Renal pelvis (tissue), 4 donors: Measurements from ENCODE around the gene AUH. TPM values are rescaled to one million over a fixed set of nuclear protein-coding genes. Genes with fewer than 3 reads are reported as not detected.

Experiments used
- DNase-seq: peaks from one replicate; pipeline ENCODE4 v3.0.0-alpha.2; 2013
- polyA plus RNA-seq, 3 donors: library from polyadenylated mRNA; unstranded; fragments of 120-200 nt; gene quantifications; one replicate each; pipeline ENCODE4 v1.2.1, GENCODE V29; 2013; ENCODE audit not compliant: insufficient read length in 3 of 3

Gene AUH
- polyA plus RNA-seq, 3 donors = 32.2 to 40.8 (median 40.3) TPM

DNA sequence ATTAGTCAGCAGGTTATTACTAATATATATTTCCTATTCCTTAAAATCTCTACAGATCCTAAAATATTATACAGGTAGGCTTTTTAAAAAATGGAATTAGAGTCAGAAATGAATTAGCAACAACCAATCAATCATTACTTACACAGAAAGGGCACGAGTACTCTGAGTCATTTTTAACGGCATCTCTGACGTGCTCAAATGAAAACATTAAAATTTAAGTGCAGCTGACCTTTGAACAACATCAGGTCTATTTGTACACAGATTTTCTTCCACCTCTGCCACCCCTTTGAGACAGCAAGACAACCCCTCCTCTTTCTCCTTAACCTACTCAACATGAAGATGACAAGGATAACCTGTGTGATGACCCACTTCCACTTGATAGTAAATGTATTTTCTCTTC lies 19.1 kb downstream of the AUH start:
- DNase-seq = no peak

DNA sequence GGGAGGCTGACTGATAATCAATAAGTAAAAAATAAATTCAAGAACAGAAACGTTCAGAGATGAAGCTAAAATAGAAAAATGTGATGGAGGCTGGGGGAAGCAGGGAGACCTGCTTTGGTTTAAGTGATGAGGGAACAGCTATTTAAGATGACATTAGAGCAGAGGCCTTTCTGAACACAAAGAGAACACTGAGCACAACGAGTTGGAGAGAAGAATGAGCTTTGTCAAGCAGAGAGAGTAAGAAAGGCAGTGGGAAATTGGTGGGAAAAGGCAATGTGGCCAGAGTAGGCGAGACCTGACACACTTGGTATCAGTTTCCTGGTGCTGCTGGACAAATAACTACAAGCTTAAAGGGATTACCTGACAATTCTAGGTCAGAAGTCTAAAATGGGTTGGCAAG lies 20.0 kb downstream of the AUH start:
- DNase-seq = no peak

GRCh38 chr9:91341258-91341746 lies 20.4 kb downstream of the AUH start:
- DNase-seq = no peak

DNA sequence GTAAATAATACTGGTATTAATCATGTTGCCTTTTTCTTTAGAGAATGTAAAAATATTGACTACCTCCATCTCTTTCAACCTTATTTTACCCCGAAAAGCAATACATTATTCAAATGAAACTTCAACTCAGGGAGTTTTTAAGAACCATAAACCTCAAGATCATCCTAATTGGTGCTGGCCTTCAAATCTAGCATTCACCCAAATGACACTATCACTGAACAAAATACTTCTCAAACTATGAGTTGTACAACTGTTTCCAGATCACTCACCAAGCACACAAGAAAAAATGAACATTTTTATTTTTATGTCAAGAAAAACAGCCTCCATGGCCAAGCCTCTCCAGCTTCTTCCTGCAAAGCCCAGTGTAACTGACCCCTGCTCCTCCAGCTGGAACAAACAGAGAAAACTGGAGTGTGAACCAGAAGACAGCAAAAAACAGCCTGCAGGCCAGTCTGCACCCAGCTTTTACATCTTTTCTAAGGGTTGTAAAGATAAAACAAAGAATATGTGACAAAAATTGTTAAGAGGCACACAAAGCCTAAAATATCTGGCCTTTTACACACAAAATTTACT lies 21.2 kb downstream of the AUH start:
- DNase-seq = peak; percentile 12

- DNase-seq = no peak
Measured at GRCh38 chr9:91338681-91339080, 23.0 kb downstream of the AUH start.

- DNase-seq = no peak
Measured at GRCh38 chr9:91336786-91337185, 24.9 kb downstream of the AUH start.

DNA sequence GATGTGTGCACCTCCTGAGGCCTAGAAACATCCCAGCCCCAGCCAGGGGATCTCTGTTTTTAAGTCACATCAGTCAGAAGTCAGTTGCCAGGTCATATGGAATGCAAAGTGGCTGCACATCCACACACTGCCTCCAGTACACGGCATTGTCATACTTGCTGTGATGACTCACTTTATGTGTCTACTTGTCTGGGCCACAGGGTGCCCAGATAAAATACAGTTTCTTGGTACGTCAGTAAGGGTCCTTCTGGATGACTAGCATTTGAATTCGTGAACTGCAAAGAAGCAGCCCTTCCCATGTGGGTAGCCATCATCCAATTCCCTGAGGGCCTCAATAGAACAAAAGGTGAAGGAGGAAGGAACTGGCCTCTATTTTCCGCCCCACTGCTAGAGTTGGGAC lies 27.7 kb downstream of the AUH start:
- DNase-seq = no peak

- no peak for DNase-seq
Measured at GRCh38 chr9:91333551-91333950, 28.2 kb downstream of the AUH start.

GRCh38 chr9:91332546-91333231 lies 29.0 kb downstream of the AUH start:
- DNase-seq = no peak

DNA sequence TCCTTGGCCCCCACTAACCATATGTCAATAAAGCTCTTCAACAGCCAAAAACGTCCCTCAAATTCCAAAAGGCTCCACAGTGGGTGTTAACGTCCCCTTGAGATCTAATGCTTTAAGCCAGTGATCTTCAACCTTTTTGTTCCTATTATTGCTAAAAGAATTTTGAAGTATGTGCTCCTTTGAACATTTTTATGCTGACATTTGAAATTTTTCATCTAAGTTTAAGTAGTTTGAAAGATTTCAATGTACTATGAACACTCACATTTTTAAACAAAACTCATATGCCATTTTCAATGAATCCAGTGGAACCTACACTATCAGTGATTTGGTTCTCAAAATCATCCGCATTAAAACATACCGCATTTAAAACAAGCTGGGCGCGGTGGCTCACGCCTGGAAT lies 29.9 kb downstream of the AUH start:
- no peak for DNase-seq

DNA sequence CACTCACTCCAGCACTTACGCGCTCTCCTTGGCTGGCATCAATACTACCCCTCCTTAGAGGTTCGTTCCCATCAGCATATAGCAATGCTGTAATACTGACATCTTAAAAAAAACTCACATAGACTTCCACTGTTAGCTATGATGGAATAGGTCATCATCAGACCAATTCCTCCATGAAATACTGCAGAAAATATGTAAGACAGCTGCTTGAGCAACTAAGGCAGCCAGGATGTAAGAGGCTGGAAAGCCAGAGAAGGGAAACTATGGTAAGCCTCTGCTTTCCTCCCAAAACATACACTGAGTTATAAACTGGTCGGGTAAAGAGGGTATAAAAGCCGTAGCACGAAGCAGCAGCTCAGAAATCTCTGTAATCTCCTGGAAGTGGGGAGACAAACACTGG lies 33.5 kb downstream of the AUH start:
- DNase-seq = no peak

GRCh38 chr9:91321691-91322090 lies 40.0 kb downstream of the AUH start:
- DNase-seq = no peak

DNA sequence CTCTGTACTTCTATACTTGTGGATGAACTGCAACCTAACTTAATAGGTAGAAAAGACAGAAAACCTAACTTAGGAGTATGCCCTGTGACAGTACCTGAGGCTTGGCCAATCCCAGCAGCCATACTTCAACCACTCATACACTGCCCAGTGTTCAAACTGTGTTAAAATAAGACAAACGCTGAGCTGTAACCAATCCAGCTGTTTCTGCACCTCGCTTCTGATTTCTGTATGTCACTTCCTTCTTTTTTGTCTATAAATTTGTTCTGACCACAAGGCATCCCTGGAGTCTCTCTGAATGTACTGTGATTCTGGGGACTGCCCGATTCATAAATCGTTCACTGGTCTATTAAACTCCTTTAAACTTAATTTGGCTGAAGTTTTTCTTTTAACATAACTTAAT lies 41.4 kb downstream of the AUH start:
- DNase-seq = no peak

DNA sequence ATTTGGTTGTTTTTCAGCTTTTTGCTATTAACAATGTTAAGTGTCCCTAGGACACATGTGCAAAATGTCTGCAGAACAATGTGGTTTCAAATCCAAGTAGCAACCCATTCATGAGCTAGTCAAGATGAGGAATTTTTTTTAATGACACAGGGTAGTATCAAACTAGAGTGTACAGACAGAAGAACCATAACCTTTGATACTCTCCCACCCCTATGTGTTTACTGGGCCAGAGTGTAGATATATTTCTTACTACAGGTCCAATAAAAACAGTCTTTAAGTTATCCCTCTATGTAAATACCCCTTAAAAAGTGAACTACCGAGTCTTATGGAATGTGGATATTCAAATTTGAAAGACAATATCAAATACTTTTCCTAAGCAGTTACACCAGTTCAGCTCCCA lies 45.6 kb downstream of the AUH start:
- DNase-seq = no peak

DNA sequence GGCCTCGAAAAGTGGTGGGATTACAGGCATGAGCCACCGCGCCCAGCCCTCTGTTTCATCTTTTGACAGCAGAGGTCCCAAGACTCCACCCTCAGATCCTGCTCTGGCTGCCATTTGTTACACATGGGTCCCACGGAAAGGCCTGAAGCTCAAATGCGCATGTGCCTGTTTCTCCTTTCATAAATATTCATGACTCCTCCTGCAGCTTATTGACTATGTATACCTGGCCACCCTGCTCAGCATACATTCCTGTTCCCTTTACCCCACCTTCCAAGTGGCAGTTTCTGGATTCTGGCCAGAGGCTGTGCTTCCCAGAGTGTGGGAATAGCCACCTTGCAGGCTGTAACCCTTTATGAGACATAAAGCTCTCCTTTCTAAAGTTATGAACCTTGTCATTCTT lies 46.5 kb downstream of the AUH start:
- DNase-seq = peak; percentile 36

DNA sequence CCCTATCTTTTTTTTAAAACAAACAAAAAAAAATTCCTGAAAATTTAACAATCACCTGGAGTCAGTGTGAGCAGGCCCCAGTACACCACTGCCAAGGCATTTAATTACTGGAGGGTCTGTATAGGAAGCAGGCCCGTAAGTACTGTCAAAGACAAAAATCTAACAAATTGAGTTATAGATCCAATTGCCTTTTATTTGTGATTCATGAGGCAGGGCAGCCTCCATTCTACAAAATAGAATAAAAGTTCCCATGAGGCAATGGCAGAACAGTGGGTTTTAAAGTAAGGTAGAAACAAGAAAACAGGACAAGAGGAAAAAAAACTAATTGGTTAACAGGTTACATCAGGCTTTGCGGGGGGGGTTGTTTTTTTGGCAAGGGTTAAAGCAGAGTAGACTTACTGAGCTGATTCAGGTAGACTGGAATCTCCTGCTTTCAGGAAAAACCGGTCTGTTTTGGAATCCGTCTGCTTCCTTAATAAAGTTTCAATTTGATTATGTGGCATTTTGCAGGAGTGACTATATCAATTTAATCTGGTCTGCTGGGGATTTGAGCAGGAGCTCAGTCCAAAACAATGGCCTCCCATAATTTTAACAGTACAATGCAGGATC lies 48.9 kb downstream of the AUH start:
- DNase-seq = peak; percentile 46

GRCh38 chr9:91310037-91310436 lies 51.7 kb downstream of the AUH start:
- no peak for DNase-seq

DNA sequence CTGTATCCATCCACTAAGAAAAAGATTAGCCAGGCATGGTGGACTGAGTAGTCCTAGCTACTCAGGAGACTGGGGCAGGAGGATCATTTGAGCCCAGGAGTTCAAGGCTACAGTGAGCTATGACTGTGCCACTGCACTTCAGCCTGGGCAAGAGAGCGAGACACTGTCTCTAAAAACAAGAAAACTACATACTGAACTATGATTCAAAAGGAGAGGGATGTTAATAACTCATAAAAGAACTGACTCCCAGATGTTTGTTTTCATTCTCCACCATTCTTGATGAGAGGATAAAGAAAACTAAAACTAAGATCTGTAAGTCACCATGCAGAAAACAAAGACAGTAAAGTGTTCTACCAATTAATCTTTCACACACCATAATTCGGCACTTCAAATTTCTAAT lies 53.5 kb downstream of the AUH start:
- DNase-seq = no peak

DNA sequence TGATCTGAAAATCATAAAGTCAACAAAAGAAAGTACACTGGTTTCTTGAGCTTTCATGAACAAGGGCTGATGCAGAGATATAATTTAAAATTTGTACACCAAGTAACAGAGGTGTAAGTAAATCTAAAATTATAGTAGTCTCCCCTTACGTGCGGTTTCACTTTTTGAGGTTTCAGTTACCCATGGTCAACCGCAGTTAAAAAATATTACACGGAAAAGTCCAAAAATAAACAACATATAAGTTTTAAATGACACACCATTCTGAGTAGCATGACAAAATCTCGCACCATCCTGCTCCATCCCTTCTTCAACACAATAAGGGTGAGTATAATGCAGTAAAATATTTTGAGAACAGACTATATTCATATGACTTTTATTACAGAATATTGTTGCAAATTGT lies 54.4 kb downstream of the AUH start:
- no peak for DNase-seq

DNA sequence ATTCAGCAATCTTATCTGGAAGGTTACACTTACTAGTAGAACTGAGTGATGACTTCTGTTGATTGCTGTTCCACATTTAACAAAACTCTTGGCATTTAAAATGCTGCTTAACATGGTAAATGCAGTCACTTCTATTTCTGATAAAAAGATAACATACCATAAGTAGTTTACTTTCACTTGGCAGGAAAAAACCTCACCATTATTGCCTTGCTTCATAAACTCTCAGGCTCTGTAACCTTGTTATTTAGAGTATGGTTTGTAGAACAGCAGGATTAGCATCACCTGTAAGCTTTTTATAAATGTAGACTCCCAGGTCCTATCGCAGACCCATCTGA lies 55.5 kb downstream of the AUH start:
- DNase-seq = no peak

DNA sequence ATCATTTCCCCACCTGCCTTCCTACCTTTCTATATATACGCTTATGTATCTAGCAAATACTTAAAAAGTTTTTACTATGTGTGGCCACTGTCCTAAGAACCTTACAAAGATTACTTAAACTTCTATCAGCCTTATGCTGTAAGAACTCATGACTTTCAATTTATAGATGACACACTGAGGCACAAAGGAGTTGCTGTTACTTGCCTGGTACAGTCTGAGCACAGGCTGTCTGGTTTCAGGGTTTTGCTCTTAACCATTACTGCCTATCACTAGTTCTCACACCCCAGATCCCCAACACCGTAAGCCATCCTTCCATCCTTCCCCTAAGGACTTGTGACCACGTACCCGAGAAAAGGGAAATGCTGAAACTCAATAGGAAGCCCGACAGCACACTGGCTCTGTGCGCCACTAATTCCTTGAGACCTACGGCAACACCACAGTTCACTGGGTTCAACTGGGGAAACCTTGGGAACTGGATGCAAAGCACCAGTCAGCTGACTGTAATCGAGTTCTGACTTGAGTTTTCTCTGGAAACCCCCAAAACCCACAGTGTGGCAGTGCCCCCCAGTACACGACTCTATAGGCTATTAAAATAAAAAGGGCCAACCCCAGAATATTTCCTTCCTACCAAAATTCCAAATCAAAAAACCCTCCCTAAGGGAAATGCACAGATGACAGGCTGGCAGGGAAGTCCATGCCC lies 56.0 kb downstream of the AUH start:
- DNase-seq = no peak

DNA sequence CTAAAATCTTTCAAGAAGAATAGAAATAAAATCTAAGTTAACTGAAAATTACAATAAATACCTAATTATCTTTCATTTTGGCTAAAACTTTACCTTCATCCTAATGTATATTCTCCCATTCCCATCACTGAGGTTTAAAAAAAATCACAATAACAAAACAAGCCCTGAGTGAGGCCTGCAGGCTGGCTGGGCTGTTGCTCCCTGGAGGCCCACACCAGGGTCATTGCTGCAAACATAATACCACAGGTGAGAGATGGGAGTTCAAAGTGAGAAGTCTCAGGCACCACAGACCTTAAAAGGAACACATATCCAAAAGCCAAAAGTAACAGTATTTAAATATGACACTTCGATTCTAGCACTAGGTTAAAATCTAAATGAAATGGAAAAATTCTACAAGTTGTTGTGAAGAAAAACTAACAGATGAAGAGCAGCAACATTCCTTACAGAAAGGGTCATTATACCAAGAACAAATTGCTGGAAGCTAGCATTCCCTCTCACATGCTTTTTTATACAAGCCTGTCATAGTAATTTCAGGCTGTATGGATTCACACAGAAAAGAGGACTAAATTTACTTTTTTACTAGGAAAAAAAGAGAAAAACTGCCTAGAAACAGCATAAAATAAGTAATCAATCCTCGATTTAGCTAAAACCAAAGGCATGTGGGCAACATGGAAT lies 57.8 kb downstream of the AUH start:
- DNase-seq = no peak

DNA sequence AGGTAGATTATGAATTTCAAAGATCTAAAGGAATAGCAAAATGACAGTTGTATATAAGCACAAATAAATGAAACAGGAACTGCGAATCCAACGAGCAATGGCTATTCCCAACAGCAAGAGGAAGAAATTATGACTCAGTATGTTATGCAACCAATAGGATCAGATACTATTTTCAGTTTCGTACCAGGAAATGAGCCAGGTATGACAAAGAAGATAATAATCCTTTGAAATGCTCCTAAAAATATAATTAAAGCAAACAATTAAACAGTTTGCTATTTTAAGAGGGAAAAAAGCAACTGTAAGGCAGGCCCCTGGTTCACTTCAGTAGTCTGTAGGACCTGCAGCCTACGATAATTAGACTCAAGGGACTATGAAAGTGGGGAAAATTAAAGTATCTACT lies 58.9 kb downstream of the AUH start:
- DNase-seq = no peak
